Liver (tissue), 9 donors: Measurements from ENCODE around the gene MEGF11. TPM values are rescaled to one million over a fixed set of nuclear protein-coding genes. Genes with fewer than 3 reads are reported as not detected.
"Not testable (repeated sequence)": the region's sequence is repeated elsewhere in the genome, so short reads cannot be mapped to it uniquely, and the experiment has no call there.

Experiments used
- DNase-seq: peaks from one replicate; pipeline ENCODE4 v3.0.0-alpha.2; 2017; ENCODE audit warnings: low spot score
- H3K27ac ChIP-seq, 2 donors: one replicate each; pipeline ENCODE4 v1.7.0; 2013; ENCODE audit warnings: inconsistent platforms in 2 of 2, low read length in 2 of 2, control low read depth in 1 of 2, low read depth in 1 of 2, mild to moderate bottlenecking in 1 of 2
- H3K27me3 ChIP-seq, 4 donors: one replicate each; pipeline versions ENCODE4 v1.6.1 to v1.7.0; 2013; ENCODE audit warnings: low read length in 3 of 4, inconsistent platforms in 1 of 4, mild to moderate bottlenecking in 1 of 4, moderate library complexity in 1 of 4; ENCODE audit not compliant: control insufficient read depth in 4 of 4, insufficient read depth in 4 of 4
- H3K36me3 ChIP-seq, 4 donors: one replicate each; pipeline versions ENCODE4 v1.6.1 to v1.7.0; 2013; ENCODE audit warnings: low read length in 3 of 4, mild to moderate bottlenecking in 3 of 4, low read depth in 1 of 4, moderate library complexity in 1 of 4; ENCODE audit not compliant: control insufficient read depth in 4 of 4, insufficient read depth in 3 of 4
- H3K4me1 ChIP-seq, 4 donors: one replicate each; pipeline versions ENCODE4 v1.6.1 to v1.7.0; 2013; ENCODE audit warnings: low read length in 3 of 4, mild to moderate bottlenecking in 3 of 4, moderate library complexity in 1 of 4; ENCODE audit not compliant: control insufficient read depth in 4 of 4, insufficient read depth in 4 of 4
- H3K4me3 ChIP-seq, 3 donors: one replicate each; pipeline versions ENCODE4 v1.6.1 to v1.7.0; 2013; ENCODE audit warnings: low read length in 3 of 3, control low read depth in 1 of 3, low read depth in 1 of 3, mild to moderate bottlenecking in 1 of 3
- H3K9ac ChIP-seq, 2 donors: one replicate each; pipeline ENCODE4 v1.7.0; 2013; ENCODE audit warnings: low read length in 2 of 2, mild to moderate bottlenecking in 2 of 2, moderate library complexity in 2 of 2, control low read depth in 1 of 2, low read depth in 1 of 2
- H3K9me3 ChIP-seq, 4 donors: one replicate each; pipeline versions ENCODE4 v1.6.1 to v1.7.0; 2013; ENCODE audit warnings: low read length in 3 of 4; ENCODE audit not compliant: control insufficient read depth in 4 of 4
- ATF3 ChIP-seq: IDR thresholded peaks from 2 replicates; pipeline ENCODE4 v1.6.1; 2016; ENCODE audit warnings: antibody characterized with exemption
- CTCF ChIP-seq: fragments of 150-350 bp; IDR thresholded peaks from 2 replicates; pipeline ENCODE4 v1.5.1; 2017; ENCODE audit warnings: improper control_type of control experiment, low read depth, low read length; ENCODE audit not compliant: missing input control
- FOXA1 ChIP-seq: IDR thresholded peaks from 2 replicates; pipeline ENCODE4 v1.6.1; 2016; ENCODE audit warnings: antibody characterized with exemption
- FOXA2 ChIP-seq: IDR thresholded peaks from 2 replicates; pipeline ENCODE4 v1.6.1; 2016; ENCODE audit warnings: antibody characterized with exemption
- GABPA ChIP-seq, 2 donors: IDR thresholded peaks in 1 of 2; conservative IDR thresholded peaks in 1 of 2; 2 replicates each; pipeline ENCODE4 v1.6.1; 2016; ENCODE audit warnings: antibody characterized with exemption in 2 of 2, mild to moderate bottlenecking in 1 of 2, moderate library complexity in 1 of 2
- HNF4A ChIP-seq, 2 donors: conservative IDR thresholded peaks; 2 replicates each; pipeline ENCODE4 v1.6.1; 2016; ENCODE audit warnings: antibody characterized with exemption in 2 of 2, mild to moderate bottlenecking in 2 of 2
- MAX ChIP-seq: IDR thresholded peaks from 2 replicates; pipeline ENCODE4 v1.6.1; 2016; ENCODE audit warnings: antibody characterized with exemption
- NR2F2 ChIP-seq: IDR thresholded peaks from 2 replicates; pipeline ENCODE4 v1.6.1; 2016; ENCODE audit warnings: antibody characterized with exemption
- RAD21 ChIP-seq, 2 donors: IDR thresholded peaks; 2 replicates each; pipeline ENCODE4 v1.6.1; 2016; ENCODE audit warnings: antibody characterized with exemption in 2 of 2, mild to moderate bottlenecking in 2 of 2
- RXRA ChIP-seq, 2 donors: IDR thresholded peaks; 2 replicates each; pipeline ENCODE4 v1.6.1; 2017 to 2018; ENCODE audit warnings: antibody characterized with exemption in 2 of 2, mild to moderate bottlenecking in 1 of 2
- SP1 ChIP-seq: IDR thresholded peaks from 2 replicates; pipeline ENCODE4 v1.6.1; 2018; ENCODE audit warnings: antibody characterized with exemption, mild to moderate bottlenecking
- TAF1 ChIP-seq: conservative IDR thresholded peaks from 2 replicates; pipeline ENCODE4 v1.6.1; 2016; ENCODE audit warnings: antibody characterized with exemption, mild to moderate bottlenecking
- YY1 ChIP-seq: IDR thresholded peaks from 2 replicates; pipeline ENCODE4 v1.6.1; 2016; ENCODE audit warnings: antibody characterized with exemption, mild to moderate bottlenecking
- WGBS: extraction: QIAGEN DNeasy Blood & Tissue Kit; methylation state at CpG from one replicate; pipeline ENCODE4 v1.1.7; 2013; 5-methylcytosine and 5-hydroxymethylcytosine counted together
- polyA plus RNA-seq, 2 donors: library from polyadenylated mRNA; stranded (reverse) in 1 of 2; unstranded in 1 of 2; fragments of 200-250 nt in 1 of 2; fragments of >200 nt in 1 of 2; fragmentation: Nextera tagmentation in 1 of 2; extraction: Ambion mirVana in 1 of 2; gene quantifications; one replicate each; pipeline versions ENCODE4 v1.2.1 to v1.2.3, GENCODE V29; 2013 to 2015
- total RNA-seq, 2 donors: library from RNA; depleted of rRNA; stranded (reverse); fragments of >200 nt; gene quantifications; one replicate each; pipeline ENCODE4 v1.2.3, GENCODE V29; 2014
- donor health status: healthy.
- donor health status: healthy.
- donor health status: healthy.
- donor health status: healthy.
- donor health status: healthy.

Gene MEGF11
- total and polyA plus RNA-seq, 4 donors = under 0.01 to 0.51 (median 0.03) TPM; not detected in 1

GRCh38 chr15:65980824-65981456 lies 272.6 kb downstream of the MEGF11 start:
- WGBS = 61% methylated on average over 5 of the region's 5 CpGs
- no peak for TF ChIP-seq MAX
- peak; percentile 66 to 82 for TF ChIP-seq RAD21 (IDR thresholded peaks at IDR 0.05)
- TF ChIP-seq CTCF = peak; percentile 60

GRCh38 chr15:65979837-65980236 lies 273.7 kb downstream of the MEGF11 start:
- no peaks in the 10 kb centered on the region for H3K4me1 ChIP-seq
- no peak overlapping the region for H3K27ac ChIP-seq
- no peak for DNase-seq
- H3K27me3 ChIP-seq = peaks cover 0 to 17% (median 3%) of the 10 kb centered on the region in 4 donors
- no peak overlapping the region for H3K9ac ChIP-seq
- TF ChIP-seq ATF3 = no peak
- no peak for TF ChIP-seq FOXA1
- no peak for TF ChIP-seq FOXA2
- no peak for TF ChIP-seq SP1
- WGBS = 74% methylated on average over 2 of the region's 2 CpGs
- H3K9me3 ChIP-seq = no peaks in the 10 kb centered on the region
- H3K4me3 ChIP-seq = no peak overlapping the region
- no peaks in the 10 kb centered on the region for H3K36me3 ChIP-seq

More at GRCh38 chr15:65980824-65981456, 272.6 kb downstream of the MEGF11 start:
- Histone ChIP-seq H3K27me3 (peaks cover 0 to 17% (median 3%) of the 10 kb centered on the region in 4 donors), H3K9me3 (no peaks in the 10 kb centered on the region), H3K36me3 (no peaks in the 10 kb centered on the region), H3K9ac (no peak overlapping the region), H3K4me3 (no peak overlapping the region), H3K4me1 (no peaks in the 10 kb centered on the region), H3K27ac (no peak overlapping the region)
- peak; percentile 46 for DNase-seq

- Histone ChIP-seq H3K27me3 (peaks cover 0 to 17% (median 3%) of the 10 kb centered on the region in 4 donors), H3K36me3 (no peaks in the 10 kb centered on the region), H3K4me1 (no peaks in the 10 kb centered on the region), H3K27ac (no peak overlapping the region), H3K4me3 (no peak overlapping the region), H3K9ac (no peak overlapping the region), H3K9me3 (no peaks in the 10 kb centered on the region)
- TF ChIP-seq HNF4A (conservative IDR thresholded peaks at IDR 0.05) (no peak), YY1 (no peak), TAF1 (no peak)
- 82% methylated on average over 7 of the region's 7 CpGs for WGBS
- DNase-seq = no peak
These were observed 274.2 kb downstream of the MEGF11 start for GRCh38 chr15:65979316-65979715.

GRCh38 chr15:65978110-65978509 lies 275.4 kb downstream of the MEGF11 start:
- Histone ChIP-seq H3K9ac (no peak overlapping the region), H3K27me3 (peaks cover 0 to 10% (median 2%) of the 10 kb centered on the region in 4 donors), H3K4me3 (no peak overlapping the region), H3K9me3 (no peaks in the 10 kb centered on the region), H3K4me1 (no peaks in the 10 kb centered on the region), H3K27ac (no peak overlapping the region), H3K36me3 (no peaks in the 10 kb centered on the region)
- 66% methylated on average over 1 of the region's 1 CpG for WGBS
- TF ChIP-seq RXRA (IDR thresholded peaks at IDR 0.05) (no peak), MAX (no peak), SP1 (no peak), GABPA (IDR thresholded peaks at IDR 0.05 in 1 of 2, conservative IDR thresholded peaks at IDR 0.05 in 1 of 2) (no peak), NR2F2 (no peak), TAF1 (no peak)
- no peak for DNase-seq

GRCh38 chr15:65976196-65976595 lies 277.4 kb downstream of the MEGF11 start:
- not testable (repeated sequence) for H3K4me1 ChIP-seq, H3K9me3 ChIP-seq, H3K27me3 ChIP-seq, H3K36me3 ChIP-seq, H3K9ac ChIP-seq, DNase-seq, H3K27ac ChIP-seq, H3K4me3 ChIP-seq
- 88% methylated on average over 7 of the region's 7 CpGs for WGBS
